Endothelial cell of umbilical vein (primary cell): Measurements from ENCODE around the gene RAB40C. TPM values are rescaled to one million over a fixed set of nuclear protein-coding genes. Genes with fewer than 3 reads are reported as not detected.

Source experiments
- BruUV-seq: library from RNA; stranded (reverse); fragments of 400-500 nt; replicated peaks from 2 replicates; lab custom pipeline; 2021; lab: Mats Ljungman, UMichigan
- CTCF ChIA-PET: fragments of 300-600, 350-600 bp; sonication (Branson Sonifier 250); formaldehyde crosslinking; loops from one replicate; lab custom pipeline; 2021; ENCODE audit warnings: antibody characterized with exemption, inconsistent platforms; lab: Charles Lee
- POLR2A ChIA-PET: fragments of 300-600, 350-600 bp; sonication (Branson Sonifier 250); formaldehyde crosslinking; loops from one replicate; lab custom pipeline; 2021; ENCODE audit warnings: antibody characterized with exemption, inconsistent platforms; lab: Charles Lee
- DNase-seq: peaks from one replicate; pipeline ENCODE4 v3.0.0-alpha.2; 2011; ENCODE audit warnings: low read depth, low spot score
- FAIRE-seq: peaks from 2 replicates; lab custom pipeline; 2011; peaks lifted over from hg19 to GRCh38; lab: Jason Lieb, UNC
- H2AFZ ChIP-seq: 2 replicates; pipeline ENCODE4 v1.6.0; 2012; ENCODE audit warnings: low read depth, low read length, control low read depth, inconsistent platforms
- H3K27ac ChIP-seq: 2 replicates; pipeline ENCODE4 v1.5.1; 2011; ENCODE audit warnings: low read depth, mild to moderate bottlenecking, control low read depth, low read length, moderate library complexity; ENCODE audit not compliant: insufficient read depth
- H3K27me3 ChIP-seq, 2 experiments: 2 replicates each; pipeline versions ENCODE4 v1.6.0 to v1.6.1; 2011; ENCODE audit warnings: low read length in 2 of 2, mixed read lengths in 1 of 2; ENCODE audit not compliant: control insufficient read depth in 2 of 2, insufficient read depth in 2 of 2
- H3K36me3 ChIP-seq, 2 experiments: 2 replicates in 1 of 2; 3 replicates in 1 of 2; pipeline ENCODE4 v1.5.1; 2011; ENCODE audit warnings: low read length in 2 of 2, mild to moderate bottlenecking in 1 of 2, moderate library complexity in 1 of 2; ENCODE audit not compliant: control insufficient read depth in 2 of 2, insufficient read depth in 2 of 2; ENCODE audit errors: extremely low read depth in 1 of 2
- H3K4me1 ChIP-seq: 3 replicates; pipeline ENCODE4 v1.5.1; 2011; ENCODE audit warnings: mild to moderate bottlenecking, low read length; ENCODE audit not compliant: control insufficient read depth, insufficient read depth; ENCODE audit errors: extremely low read depth
- H3K4me2 ChIP-seq: 2 replicates; pipeline ENCODE4 v1.6.1; 2011; ENCODE audit warnings: low read length, control low read depth, mixed read lengths; ENCODE audit not compliant: insufficient read depth
- H3K4me3 ChIP-seq, 3 experiments: fragments of 200-600 bp in 1 of 3; sonication (generic), shearing (Covaris generic) in 1 of 3; replicated peaks in 1 of 3; 2 replicates each; pipeline ENCODE4 v1.5.1; 2011 to 2016; ENCODE audit warnings: control low read depth in 3 of 3, low read length in 3 of 3, mild to moderate bottlenecking in 2 of 3, inconsistent platforms in 1 of 3, low read depth in 1 of 3, moderate library complexity in 1 of 3; ENCODE audit not compliant: insufficient read depth in 1 of 3
- H3K79me2 ChIP-seq: 2 replicates; pipeline ENCODE4 v1.6.0; 2012; ENCODE audit warnings: low read length, inconsistent platforms; ENCODE audit not compliant: control insufficient read depth, insufficient read depth
- H3K9ac ChIP-seq: replicated peaks from 2 replicates; pipeline ENCODE3; 2011; ENCODE audit warnings: low read length, control low read depth; ENCODE audit not compliant: insufficient read depth; ENCODE audit errors: extremely low read depth
- H3K9me1 ChIP-seq: replicated peaks from 3 replicates; pipeline ENCODE4 v1.6.0; 2011; ENCODE audit warnings: mild to moderate bottlenecking, low read length; ENCODE audit not compliant: control insufficient read depth, insufficient read depth; ENCODE audit errors: extremely low read depth
- H3K9me3 ChIP-seq: replicated peaks from 2 replicates; pipeline ENCODE4 v1.5.1; 2012; ENCODE audit warnings: low read length, inconsistent platforms; ENCODE audit not compliant: control insufficient read depth, insufficient read depth
- H4K20me1 ChIP-seq: replicated peaks from 2 replicates; pipeline ENCODE3; 2011; ENCODE audit warnings: mild to moderate bottlenecking, low read length; ENCODE audit not compliant: control insufficient read depth, insufficient read depth; ENCODE audit errors: extremely low read depth
- EZH2 ChIP-seq: IDR thresholded peaks from 2 replicates; pipeline ENCODE4 v1.6.1; 2012; ENCODE audit warnings: borderline replicate concordance, low read depth, mild to moderate bottlenecking, moderate library complexity, low read length, inconsistent platforms; ENCODE audit not compliant: severe bottlenecking
- FOS ChIP-seq: IDR thresholded peaks from 2 replicates; pipeline ENCODE4 v1.6.1; 2011; ENCODE audit warnings: mild to moderate bottlenecking, low read length, moderate library complexity, borderline replicate concordance; ENCODE audit not compliant: insufficient read depth
- GATA2 ChIP-seq: IDR thresholded peaks from 2 replicates; pipeline ENCODE4 v1.7.0; 2011; ENCODE audit warnings: low read depth, mild to moderate bottlenecking, moderate library complexity, mixed read lengths, low read length; ENCODE audit not compliant: insufficient read length, insufficient read depth
- JUN ChIP-seq: IDR thresholded peaks from 2 replicates; pipeline ENCODE4 v1.6.1; 2011; ENCODE audit warnings: borderline replicate concordance, low read depth; ENCODE audit not compliant: insufficient read length, insufficient read depth
- MAX ChIP-seq: IDR thresholded peaks from 2 replicates; pipeline ENCODE4 v1.6.1; 2011; ENCODE audit not compliant: insufficient read depth, insufficient read length
- MYC ChIP-seq: IDR thresholded peaks from one replicate; pipeline ENCODE4 v1.6.1; 2011; ENCODE audit warnings: mild to moderate bottlenecking, low read depth, low read length
- POLR2A ChIP-seq: IDR thresholded peaks from 2 replicates; pipeline ENCODE4 v1.6.1; 2012; ENCODE audit warnings: low read depth, mild to moderate bottlenecking, control low read depth, low read length
- POLR2AphosphoS5 ChIP-seq: IDR thresholded peaks from 2 replicates; pipeline ENCODE4 v1.6.1; 2012; ENCODE audit warnings: low read depth, mild to moderate bottlenecking, control low read depth, low read length, moderate library complexity; ENCODE audit not compliant: insufficient read depth
- dilution Hi-C: fragments of 300-500 bp; cut with MboI; formaldehyde crosslinking; loops from one replicate; pipeline ENCODE4 v1.15.0; 2019; ENCODE audit warnings: low sequenced_read_pairs; ENCODE audit not compliant: extremely low pct_ligation_motif_present
- intact Hi-C: fragments of 100-400 bp; cut with micrococcal nuclease; formaldehyde crosslinking; loops from one replicate; pipeline ENCODE4 v1.10.0; 2022
- polyA plus RNA-seq, 4 experiments: library from polyadenylated mRNA; depleted of rRNA in 3 of 4; stranded (reverse) in 3 of 4; unstranded in 1 of 4; fragments of >200 nt; gene quantifications; 2 replicates each; pipeline versions ENCODE4 v1.2.1 to v1.2.3, GENCODE V29; 2011 to 2012; ENCODE audit warnings: missing spikeins in 1 of 4
- total RNA-seq: library from RNA; stranded (reverse); gene quantifications from 2 replicates; pipeline ENCODE4 v1.2.3, GENCODE V29; 2021
- TF ChIP-seq, protein P1 (sequence below), 2 donors: IDR thresholded peaks; 1 replicate in 1 of 2; 2 replicates in 1 of 2; pipeline ENCODE4 v1.5.1; 2011; ENCODE audit warnings: low read length in 2 of 2, mild to moderate bottlenecking in 2 of 2, moderate library complexity in 2 of 2, control low read depth in 1 of 2, inconsistent platforms in 1 of 2, low read depth in 1 of 2; ENCODE audit not compliant: insufficient read depth in 1 of 2; ENCODE audit errors: extremely low read depth in 1 of 2

Gene RAB40C
- total and polyA plus RNA-seq, 2 donors (not counting 3 experiments of a cell fraction or from before 2014, with no cell fraction given) = 12.4 to 18.8 TPM

DNA sequence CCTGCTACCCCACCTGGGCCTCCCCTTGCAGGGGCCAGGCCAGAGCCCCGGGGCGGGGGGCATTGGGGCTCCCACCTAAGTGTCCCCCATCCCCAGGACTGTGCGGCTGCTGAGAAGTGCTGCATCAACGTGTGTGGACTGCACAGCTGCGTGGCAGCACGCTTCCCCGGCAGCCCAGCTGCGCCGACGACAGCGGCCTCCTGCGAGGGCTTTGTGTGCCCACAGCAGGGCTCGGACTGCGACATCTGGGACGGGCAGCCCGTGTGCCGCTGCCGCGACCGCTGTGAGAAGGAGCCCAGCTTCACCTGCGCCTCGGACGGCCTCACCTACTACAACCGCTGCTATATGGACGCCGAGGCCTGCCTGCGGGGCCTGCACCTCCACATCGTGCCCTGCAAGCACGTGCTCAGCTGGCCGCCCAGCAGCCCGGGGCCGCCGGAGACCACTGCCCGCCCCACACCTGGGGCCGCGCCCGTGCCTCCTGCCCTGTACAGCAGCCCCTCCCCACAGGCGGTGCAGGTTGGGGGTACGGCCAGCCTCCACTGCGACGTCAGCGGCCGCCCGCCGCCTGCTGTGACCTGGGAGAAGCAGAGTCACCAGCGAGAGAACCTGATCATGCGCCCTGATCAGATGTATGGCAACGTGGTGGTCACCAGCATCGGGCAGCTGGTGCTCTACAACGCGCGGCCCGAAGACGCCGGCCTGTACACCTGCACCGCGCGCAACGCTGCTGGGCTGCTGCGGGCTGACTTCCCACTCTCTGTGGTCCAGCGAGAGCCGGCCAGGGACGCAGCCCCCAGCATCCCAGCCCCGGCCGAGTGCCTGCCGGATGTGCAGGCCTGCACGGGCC is 42.8 kb downstream of the RAB40C start:
- H3K9me1 ChIP-seq = no peaks in the 10 kb centered on the region
- no peak overlapping the region for H3K9ac ChIP-seq
- TF ChIP-seq MYC = no peak
- H3K27me3 ChIP-seq = no peaks in the 10 kb centered on the region
- H3K4me3 ChIP-seq = no peak overlapping the region
- ChIA-PET CTCF (no interaction called here), POLR2A (no interaction called here)
- H3K4me1 ChIP-seq = peaks cover 4% of the 10 kb centered on the region
- H2AFZ ChIP-seq = no peak overlapping the region
- H3K36me3 ChIP-seq = peaks cover 0 to 3% of the 10 kb centered on the region in 2 experiments
- no peaks in the 10 kb centered on the region for H4K20me1 ChIP-seq
- intact Hi-C loops = no loop called here
- FAIRE-seq (no peak), DNase-seq (no peak)
- H3K79me2 ChIP-seq = peaks cover 8% of the 10 kb centered on the region
- dilution Hi-C loops = no loop called here
- no TSS peak for BruUV-seq
- H3K27ac ChIP-seq = no peak overlapping the region
- no peak overlapping the region for H3K4me2 ChIP-seq
- no peaks in the 10 kb centered on the region for H3K9me3 ChIP-seq

DNA sequence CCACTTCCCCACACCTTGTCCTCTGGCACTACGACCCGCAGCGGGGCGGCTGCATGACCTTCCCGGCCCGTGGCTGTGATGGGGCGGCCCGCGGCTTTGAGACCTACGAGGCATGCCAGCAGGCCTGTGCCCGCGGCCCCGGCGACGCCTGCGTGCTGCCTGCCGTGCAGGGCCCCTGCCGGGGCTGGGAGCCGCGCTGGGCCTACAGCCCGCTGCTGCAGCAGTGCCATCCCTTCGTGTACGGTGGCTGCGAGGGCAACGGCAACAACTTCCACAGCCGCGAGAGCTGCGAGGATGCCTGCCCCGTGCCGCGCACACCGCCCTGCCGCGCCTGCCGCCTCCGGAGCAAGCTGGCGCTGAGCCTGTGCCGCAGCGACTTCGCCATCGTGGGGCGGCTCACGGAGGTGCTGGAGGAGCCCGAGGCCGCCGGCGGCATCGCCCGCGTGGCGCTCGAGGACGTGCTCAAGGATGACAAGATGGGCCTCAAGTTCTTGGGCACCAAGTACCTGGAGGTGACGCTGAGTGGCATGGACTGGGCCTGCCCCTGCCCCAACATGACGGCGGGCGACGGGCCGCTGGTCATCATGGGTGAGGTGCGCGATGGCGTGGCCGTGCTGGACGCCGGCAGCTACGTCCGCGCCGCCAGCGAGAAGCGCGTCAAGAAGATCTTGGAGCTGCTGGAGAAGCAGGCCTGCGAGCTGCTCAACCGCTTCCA is 43.6 kb downstream of the RAB40C start:
- DNase-seq = no peak
- intact Hi-C loops (no loop called here), dilution Hi-C loops (no loop called here)
- Histone ChIP-seq H3K79me2 (peaks cover 8% of the 10 kb centered on the region), H3K4me1 (peaks cover 4% of the 10 kb centered on the region), H3K36me3 (no peaks in the 10 kb centered on the region), H3K4me3 (no peak overlapping the region), H3K27me3 (no peaks in the 10 kb centered on the region), H3K9ac (no peak overlapping the region), H2AFZ (no peak overlapping the region), H3K9me3 (no peaks in the 10 kb centered on the region), H3K27ac (no peak overlapping the region), H3K9me1 (no peaks in the 10 kb centered on the region), H3K4me2 (no peak overlapping the region), H4K20me1 (no peaks in the 10 kb centered on the region)
- CTCF ChIA-PET = no interaction called here
- BruUV-seq = no TSS peak
- no peak for FAIRE-seq
- no peak for TF ChIP-seq MYC
- no peak for TF ChIP-seq POLR2AphosphoS5
- no peak for TF ChIP-seq FOS
- TF ChIP-seq, protein P1, sequence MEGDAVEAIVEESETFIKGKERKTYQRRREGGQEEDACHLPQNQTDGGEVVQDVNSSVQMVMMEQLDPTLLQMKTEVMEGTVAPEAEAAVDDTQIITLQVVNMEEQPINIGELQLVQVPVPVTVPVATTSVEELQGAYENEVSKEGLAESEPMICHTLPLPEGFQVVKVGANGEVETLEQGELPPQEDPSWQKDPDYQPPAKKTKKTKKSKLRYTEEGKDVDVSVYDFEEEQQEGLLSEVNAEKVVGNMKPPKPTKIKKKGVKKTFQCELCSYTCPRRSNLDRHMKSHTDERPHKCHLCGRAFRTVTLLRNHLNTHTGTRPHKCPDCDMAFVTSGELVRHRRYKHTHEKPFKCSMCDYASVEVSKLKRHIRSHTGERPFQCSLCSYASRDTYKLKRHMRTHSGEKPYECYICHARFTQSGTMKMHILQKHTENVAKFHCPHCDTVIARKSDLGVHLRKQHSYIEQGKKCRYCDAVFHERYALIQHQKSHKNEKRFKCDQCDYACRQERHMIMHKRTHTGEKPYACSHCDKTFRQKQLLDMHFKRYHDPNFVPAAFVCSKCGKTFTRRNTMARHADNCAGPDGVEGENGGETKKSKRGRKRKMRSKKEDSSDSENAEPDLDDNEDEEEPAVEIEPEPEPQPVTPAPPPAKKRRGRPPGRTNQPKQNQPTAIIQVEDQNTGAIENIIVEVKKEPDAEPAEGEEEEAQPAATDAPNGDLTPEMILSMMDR (IDR thresholded peaks at IDR 0.05; ENCODE audit: extremely low read depth in 1 of 2, insufficient read depth in 1 of 2, low read depth in 1 of 2, low read length in 2 of 2) = no peak
- no peak for TF ChIP-seq GATA2
- TF ChIP-seq POLR2A = no peak
- TF ChIP-seq MAX = no peak
- TF ChIP-seq EZH2 = no peak
- no peak for TF ChIP-seq JUN
- POLR2A ChIA-PET = no interaction called here
